BJ (cell line): ENCODE data around the gene TSPAN18. TPM values are rescaled to one million over a fixed set of nuclear protein-coding genes. Genes with fewer than 3 reads are reported as not detected.

Experiments
- CTCF ChIA-PET: fragments of 350-600 bp; formaldehyde crosslinking; extraction: SDS; loops from one replicate; lab custom pipeline; 2021; ENCODE audit warnings: antibody characterized with exemption, inconsistent platforms; lab: Yijun Ruan, JAX
- POLR2A ChIA-PET: fragments of 300-600 bp; sonication (Branson Sonifier 250); formaldehyde crosslinking; extraction: SDS; loops from one replicate; lab custom pipeline; 2021; ENCODE audit warnings: antibody characterized with exemption; lab: Charles Lee
- DNase-seq: peaks from one replicate; pipeline ENCODE4 v3.0.0-alpha.2; 2011; ENCODE audit warnings: low read depth
- H3K27me3 ChIP-seq: 2 replicates; pipeline ENCODE4 v1.6.0; 2011; ENCODE audit warnings: low read length; ENCODE audit not compliant: control insufficient read depth, insufficient read depth
- H3K36me3 ChIP-seq: 2 replicates; pipeline ENCODE4 v1.5.1; 2011; ENCODE audit warnings: low read length; ENCODE audit not compliant: control insufficient read depth, insufficient read depth
- H3K4me3 ChIP-seq: 2 replicates; pipeline ENCODE4 v1.5.1; 2011; ENCODE audit warnings: low read depth, mild to moderate bottlenecking, control low read depth, low read length
- CTCF ChIP-seq: IDR thresholded peaks from 2 replicates; pipeline ENCODE4 v1.5.1; 2011; ENCODE audit warnings: low read depth, mild to moderate bottlenecking, control low read depth, inconsistent platforms, low read length, moderate library complexity; ENCODE audit not compliant: insufficient read depth
- polyA plus RNA-seq: library from polyadenylated mRNA; depleted of rRNA; stranded (reverse); fragments of >200 nt; gene quantifications from 2 replicates; pipeline ENCODE4 v1.2.3, GENCODE V29; 2011

TSPAN18 gene
- polyA plus RNA-seq, 1 experiment = 0.55 TPM

GRCh38 chr11:44709966-44710365 lies 16.8 kb upstream of the TSPAN18 start:
- TF ChIP-seq CTCF = no peak
- no peak overlapping the region for H3K4me3 ChIP-seq
- H3K27me3 ChIP-seq = peaks cover 10% of the 10 kb centered on the region; the same call in 1 of the 2 replicates
- ChIA-PET POLR2A (no interaction called here), CTCF (interaction anchor here (1.4 to 1.9 kb wide), 2 partner anchors 183 to 201 kb away, joined by 5 to 6 read pairs; no protein-coding TSS in a partner anchor)
- H3K36me3 ChIP-seq = no peaks in the 10 kb centered on the region
- DNase-seq = no peak

GRCh38 chr11:44711113-44711786 lies 15.5 kb upstream of the TSPAN18 start:
- POLR2A ChIA-PET = no interaction called here
- CTCF ChIA-PET = interaction anchor here (0.7 kb wide), 1 partner anchor 172 kb away, joined by 3 read pairs; no protein-coding TSS in a partner anchor
- no peak for DNase-seq
- Histone ChIP-seq H3K4me3 (no peak overlapping the region), H3K36me3 (no peaks in the 10 kb centered on the region), H3K27me3 (peaks cover 11% of the 10 kb centered on the region; the same call in 1 of the 2 replicates)
- TF ChIP-seq CTCF = no peak

- H3K27me3 ChIP-seq = peaks cover 13% of the 10 kb centered on the region
- H3K4me3 ChIP-seq = no peak overlapping the region
- no peak for TF ChIP-seq CTCF
- no peaks in the 10 kb centered on the region for H3K36me3 ChIP-seq
- POLR2A ChIA-PET = no interaction called here
- CTCF ChIA-PET = interaction anchor here (0.7 to 1.3 kb wide), 3 partner anchors 10 to 183 kb away, joined by 3 to 4 read pairs (median 3); no protein-coding TSS in a partner anchor
- no peak for DNase-seq
Observed at GRCh38 chr11:44711787-44712608, 14.8 kb upstream of the TSPAN18 start.

GRCh38 chr11:44713022-44713421 lies 13.7 kb upstream of the TSPAN18 start:
- TF ChIP-seq CTCF = no peak
- no peak overlapping the region for H3K4me3 ChIP-seq
- H3K36me3 ChIP-seq = no peaks in the 10 kb centered on the region
- CTCF ChIA-PET = interaction anchor here (1.3 kb wide), 1 partner anchor 182 kb away, joined by 4 read pairs; no protein-coding TSS in a partner anchor
- DNase-seq = no peak
- POLR2A ChIA-PET = no interaction called here
- H3K27me3 ChIP-seq = peaks cover 12% of the 10 kb centered on the region

- Histone ChIP-seq H3K36me3 (no peaks in the 10 kb centered on the region), H3K4me3 (no peak overlapping the region), H3K27me3 (peaks cover 12% of the 10 kb centered on the region)
- ChIA-PET POLR2A (no interaction called here), CTCF (interaction anchor here (1.2 kb wide), 1 partner anchor 388 kb away, joined by 3 read pairs; no protein-coding TSS in a partner anchor)
- TF ChIP-seq CTCF = no peak
- no peak for DNase-seq
Observed at GRCh38 chr11:44716256-44716655, 10.5 kb upstream of the TSPAN18 start.
